ENCODE data around the gene SPNS3.

DNA sequence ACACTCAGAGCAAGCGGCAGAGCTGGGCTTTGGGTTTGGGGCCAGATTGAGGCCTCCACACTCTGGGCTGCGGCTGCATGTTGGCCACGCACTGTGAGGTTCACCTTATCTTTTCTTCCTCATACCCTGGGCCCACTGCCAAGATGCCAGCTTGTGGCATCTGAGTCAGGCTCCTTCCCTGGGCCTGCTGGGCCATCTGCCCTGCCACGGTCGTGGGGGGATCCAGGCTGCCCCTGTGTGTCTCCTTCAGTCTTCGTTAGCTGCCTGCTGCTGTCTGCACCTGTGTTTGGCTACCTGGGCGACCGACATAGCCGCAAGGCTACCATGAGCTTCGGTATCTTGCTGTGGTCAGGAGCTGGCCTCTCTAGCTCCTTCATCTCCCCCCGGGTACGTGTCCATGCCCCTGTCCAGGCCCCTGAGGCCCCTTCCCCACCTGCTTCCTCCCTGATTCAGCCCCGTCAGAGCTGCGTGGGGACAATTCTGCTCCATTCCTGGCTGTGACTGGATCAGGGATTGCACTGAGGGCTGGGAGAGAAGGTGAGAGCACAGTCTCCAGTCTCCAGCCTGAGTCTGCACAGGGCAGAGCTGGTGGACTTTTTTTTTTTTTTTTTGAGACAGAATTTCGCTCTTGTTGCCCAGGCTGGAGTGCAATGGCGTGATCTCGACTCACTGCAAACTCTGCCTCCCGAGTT is 11.2 kb downstream of the SPNS3 start:
- TF ChIP-seq, protein P1, sequence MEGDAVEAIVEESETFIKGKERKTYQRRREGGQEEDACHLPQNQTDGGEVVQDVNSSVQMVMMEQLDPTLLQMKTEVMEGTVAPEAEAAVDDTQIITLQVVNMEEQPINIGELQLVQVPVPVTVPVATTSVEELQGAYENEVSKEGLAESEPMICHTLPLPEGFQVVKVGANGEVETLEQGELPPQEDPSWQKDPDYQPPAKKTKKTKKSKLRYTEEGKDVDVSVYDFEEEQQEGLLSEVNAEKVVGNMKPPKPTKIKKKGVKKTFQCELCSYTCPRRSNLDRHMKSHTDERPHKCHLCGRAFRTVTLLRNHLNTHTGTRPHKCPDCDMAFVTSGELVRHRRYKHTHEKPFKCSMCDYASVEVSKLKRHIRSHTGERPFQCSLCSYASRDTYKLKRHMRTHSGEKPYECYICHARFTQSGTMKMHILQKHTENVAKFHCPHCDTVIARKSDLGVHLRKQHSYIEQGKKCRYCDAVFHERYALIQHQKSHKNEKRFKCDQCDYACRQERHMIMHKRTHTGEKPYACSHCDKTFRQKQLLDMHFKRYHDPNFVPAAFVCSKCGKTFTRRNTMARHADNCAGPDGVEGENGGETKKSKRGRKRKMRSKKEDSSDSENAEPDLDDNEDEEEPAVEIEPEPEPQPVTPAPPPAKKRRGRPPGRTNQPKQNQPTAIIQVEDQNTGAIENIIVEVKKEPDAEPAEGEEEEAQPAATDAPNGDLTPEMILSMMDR (IDR thresholded peaks at IDR 0.05), result no peak
- no peak for TF ChIP-seq EP300 (IDR thresholded peaks at IDR 0.05)
- TF ChIP-seq POLR2A (IDR thresholded peaks at IDR 0.05), result no peak
